Forelimb muscle (tissue), 1 donor: ENCODE results near the gene AMPH. TPM values are rescaled to one million over a fixed set of nuclear protein-coding genes. Genes with fewer than 3 reads are reported as not detected.

Source experiments
- DNase-seq: peaks from one replicate; pipeline ENCODE4 v3.0.0-alpha.2; 2013; ENCODE audit warnings: low read depth
- polyA plus RNA-seq: library from polyadenylated mRNA; unstranded; fragments of 120-200 nt; gene quantifications from one replicate; pipeline ENCODE4 v1.2.1, GENCODE V29; 2013; ENCODE audit not compliant: insufficient read length

The AMPH gene
- polyA plus RNA-seq, 1 donor: 7.0 TPM

DNA sequence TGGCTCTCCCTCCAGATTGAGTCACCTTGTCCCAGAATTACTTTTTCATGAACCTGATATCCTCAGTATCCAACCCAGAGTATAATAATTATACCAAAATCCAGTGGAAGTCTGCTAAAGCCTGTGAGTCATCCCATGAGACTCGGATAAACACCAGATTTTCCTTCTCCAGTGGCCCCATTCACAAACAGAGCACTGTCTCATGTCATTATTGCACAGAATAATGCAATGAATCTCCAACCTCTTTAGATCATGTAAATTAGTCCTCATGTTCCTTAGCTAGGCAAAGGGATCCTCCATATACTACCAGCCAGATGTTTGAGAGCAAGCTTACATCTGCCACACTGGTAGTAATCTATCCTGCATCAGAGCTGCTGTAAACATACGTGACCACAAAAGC is 89.0 kb downstream of the AMPH start:
- DNase-seq: no peak

DNA sequence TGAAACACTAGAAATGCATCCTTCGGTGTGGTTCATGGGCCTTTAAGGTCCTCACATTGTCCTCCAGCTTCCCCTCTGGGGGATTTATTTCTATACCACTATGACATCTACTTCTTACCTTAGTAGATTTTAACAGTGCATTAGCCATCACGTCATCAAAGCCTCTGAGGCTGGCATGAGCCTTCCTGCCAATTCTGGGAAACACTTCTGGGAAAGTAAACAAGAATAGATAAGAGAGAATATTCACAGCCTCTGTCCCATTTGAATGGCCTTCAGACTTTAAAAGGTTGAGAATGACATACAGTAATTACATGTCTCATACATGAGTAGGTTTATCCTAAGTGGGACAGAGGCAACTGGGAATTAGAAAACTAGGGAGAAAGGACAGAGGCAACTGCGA is 89.7 kb downstream of the AMPH start:
- DNase-seq: no peak

- DNase-seq: no peak
Observed at GRCh38 chr7:38539477-38540081, 91.6 kb downstream of the AMPH start.

- no peak for DNase-seq
Observed at GRCh38 chr7:38535073-38535472, 96.1 kb downstream of the AMPH start.

- DNase-seq: no peak
Observed at GRCh38 chr7:38525857-38526256, 105.3 kb downstream of the AMPH start.

- DNase-seq: no peak
Observed at GRCh38 chr7:38524786-38525185, 106.4 kb downstream of the AMPH start.

GRCh38 chr7:38520741-38521140 is 110.4 kb downstream of the AMPH start:
- DNase-seq: no peak

DNA sequence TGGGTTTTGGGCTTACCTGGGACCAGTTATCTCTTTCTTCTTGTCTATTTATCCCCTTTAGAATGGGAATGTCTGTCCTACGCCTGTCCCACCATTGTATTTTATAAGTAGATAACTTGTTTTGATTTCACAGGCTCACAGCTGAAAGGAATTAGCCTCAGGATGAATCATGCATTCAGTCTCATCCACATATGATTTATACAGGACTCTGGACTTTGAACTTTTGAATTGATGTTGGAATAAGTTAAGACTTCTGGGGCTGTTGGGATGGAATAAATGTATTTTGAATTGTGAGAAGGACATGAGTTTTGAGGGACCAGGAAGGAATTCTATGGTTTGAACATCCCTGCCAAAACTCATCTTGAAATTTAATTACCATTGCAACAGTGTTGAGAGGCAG is 112.6 kb downstream of the AMPH start:
- DNase-seq: no peak

DNA sequence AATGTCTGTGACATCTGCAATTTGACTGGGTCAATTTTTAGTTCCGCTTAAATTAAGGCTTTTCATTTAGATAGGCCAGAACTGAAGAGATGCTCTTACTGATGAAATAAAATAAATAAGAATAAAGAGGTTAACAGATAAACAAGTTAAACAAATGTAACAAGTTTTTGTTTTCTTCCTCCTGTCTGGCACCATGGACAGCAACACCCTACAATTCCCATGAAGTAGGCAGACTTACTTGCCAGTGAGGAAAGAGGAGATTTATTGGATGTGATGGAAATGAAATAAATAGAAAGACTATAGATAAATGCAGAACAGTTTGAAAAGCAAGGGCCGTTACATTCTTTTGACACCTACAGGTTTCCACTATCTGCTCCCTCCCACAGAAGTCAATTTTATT is 118.5 kb downstream of the AMPH start:
- no peak for DNase-seq

- DNase-seq: no peak
Observed at GRCh38 chr7:38512291-38512690, 118.9 kb downstream of the AMPH start.

DNA sequence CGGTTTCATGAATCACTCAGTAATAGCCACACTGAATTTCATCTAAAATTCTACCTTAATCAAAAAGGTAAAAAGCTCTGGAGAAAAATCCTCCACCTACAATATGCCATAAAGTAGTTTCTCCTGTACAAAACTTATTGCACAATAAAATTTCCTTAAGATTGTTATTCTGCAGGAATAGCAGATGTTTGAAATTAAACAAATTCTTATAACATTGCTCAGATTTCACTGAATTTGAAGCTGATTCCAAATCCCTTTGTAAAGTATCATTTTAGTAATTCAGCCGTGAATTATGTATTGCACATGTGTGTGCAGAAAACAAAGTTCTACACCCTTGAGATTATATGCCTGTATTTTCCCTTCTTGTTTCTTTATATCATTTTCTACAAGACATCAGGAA is 123.8 kb downstream of the AMPH start:
- DNase-seq: peak; percentile 5

- DNase-seq: no peak
Observed at GRCh38 chr7:38506756-38507155, 124.4 kb downstream of the AMPH start.

- DNase-seq: no peak
Observed at GRCh38 chr7:38506004-38506403, 125.2 kb downstream of the AMPH start.

DNA sequence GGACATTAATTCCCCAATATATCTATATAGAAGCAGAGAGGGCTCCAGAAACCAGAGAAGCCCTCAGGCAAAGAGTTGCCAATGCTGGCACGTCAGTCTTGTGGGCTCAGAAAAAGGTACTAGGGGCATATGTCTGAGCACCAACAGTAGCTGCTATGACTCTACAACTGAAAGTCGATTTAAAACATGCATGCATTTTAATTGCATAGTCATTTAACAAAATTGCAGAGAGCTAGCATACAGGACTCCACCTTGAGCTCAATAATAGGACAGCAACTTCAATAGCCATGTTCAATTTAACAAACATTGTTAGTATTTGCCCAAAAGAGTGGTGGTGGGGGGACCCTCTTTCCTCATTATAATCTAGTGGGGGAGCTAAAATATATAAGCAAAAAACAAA is 126.5 kb downstream of the AMPH start:
- no peak for DNase-seq

DNA sequence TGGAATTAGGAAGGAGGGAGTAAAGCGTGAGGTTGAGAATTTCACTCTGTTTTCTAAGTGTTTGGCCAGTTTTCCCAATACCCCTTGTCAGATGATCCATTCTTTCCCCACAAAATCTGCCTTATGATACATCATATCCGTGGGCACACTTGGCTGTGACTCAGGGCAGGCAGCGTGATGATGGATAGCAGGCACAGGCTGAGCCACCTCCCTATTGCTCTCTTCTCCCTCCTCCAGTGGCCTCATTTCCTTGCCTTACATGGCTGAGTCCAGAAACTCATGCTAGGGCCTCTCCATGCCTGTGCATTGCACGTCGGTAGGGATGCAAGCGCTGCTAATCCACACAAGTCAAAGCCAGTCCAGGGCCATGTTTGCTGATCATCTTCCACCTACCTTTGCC is 128.3 kb downstream of the AMPH start:
- no peak for DNase-seq

- no peak for DNase-seq
Observed at GRCh38 chr7:38502289-38502688, 128.9 kb downstream of the AMPH start.

GRCh38 chr7:38492010-38492409 is 139.2 kb downstream of the AMPH start:
- DNase-seq: no peak

- no peak for DNase-seq
Observed at GRCh38 chr7:38482521-38482920, 148.7 kb downstream of the AMPH start.

- DNase-seq: peak; percentile 46
Observed at GRCh38 chr7:38481401-38481800, 149.8 kb downstream of the AMPH start.

DNA sequence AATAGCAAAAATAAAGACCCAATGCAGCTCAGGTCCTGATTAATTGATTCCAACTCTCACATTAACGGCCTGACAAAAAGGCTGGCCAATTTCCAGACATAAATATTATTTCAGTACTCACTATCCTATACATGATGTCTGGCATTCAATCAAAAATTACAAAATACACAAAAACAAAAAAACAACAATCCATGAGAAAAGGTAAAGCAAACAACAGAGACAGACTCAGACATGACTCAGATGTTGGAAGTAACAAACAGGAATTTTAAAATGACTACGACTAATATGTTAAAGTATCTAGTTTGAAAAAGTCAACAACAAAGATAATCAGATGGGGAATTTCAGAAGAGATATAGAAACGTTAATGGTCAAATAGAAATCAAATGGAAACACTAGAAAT is 152.8 kb downstream of the AMPH start:
- DNase-seq: no peak

DNA sequence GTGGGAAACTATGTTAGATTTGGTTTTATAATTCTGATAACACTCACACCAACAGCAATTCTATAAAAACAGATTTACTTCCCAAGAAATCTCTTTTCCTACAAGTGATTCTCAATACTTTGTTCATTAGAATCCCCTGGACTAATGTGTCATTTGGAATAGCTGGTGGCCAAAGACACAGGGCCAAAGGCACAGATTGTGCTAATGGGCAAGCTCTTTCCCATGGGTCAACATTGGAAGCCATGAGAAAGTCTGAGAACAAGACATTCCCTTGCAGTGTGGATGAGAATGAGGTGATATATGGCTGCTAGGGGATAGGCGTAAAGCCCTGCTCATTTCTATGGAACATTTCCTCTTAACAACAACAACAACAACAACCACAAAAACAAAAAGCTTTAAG is 153.8 kb downstream of the AMPH start:
- no peak for DNase-seq

GRCh38 chr7:38476764-38477163 is 154.4 kb downstream of the AMPH start:
- DNase-seq: no peak

DNA sequence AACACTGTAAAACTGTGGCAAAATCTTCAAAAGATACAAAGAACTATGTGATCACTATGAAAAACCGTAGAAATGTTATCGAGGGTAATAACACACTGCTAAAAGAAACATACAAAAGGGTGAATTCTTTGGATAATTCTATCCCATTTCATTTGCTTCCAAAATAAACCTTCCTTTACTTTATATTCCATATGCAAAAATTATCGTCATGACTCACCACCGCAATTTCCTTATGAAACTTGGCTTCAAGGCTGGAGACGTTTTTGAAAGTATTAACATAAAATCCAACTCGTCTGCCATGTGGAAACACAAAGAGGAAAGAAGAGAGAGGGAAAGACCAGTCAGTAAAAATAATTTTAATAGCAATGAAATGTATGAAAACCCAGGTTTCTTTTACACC is 165.2 kb downstream of the AMPH start:
- no peak for DNase-seq
